HL-60 (cell line): ENCODE results near the gene HNRNPA0.

ENCODE experiments used
- DNase-seq, 2 experiments: peaks; one replicate each; pipeline ENCODE4 v3.0.0-alpha.2; 2010 to 2020; ENCODE audit warnings: low read depth in 1 of 2, low spot score in 1 of 2
- H3K27ac ChIP-seq: fragments of 250-450 bp; sonication (Bioruptor Pico); replicated peaks from 2 replicates; pipeline ENCODE4 v1.5.1; 2020; ENCODE audit warnings: mild to moderate bottlenecking, moderate library complexity
- H3K27me3 ChIP-seq: fragments of 250-450 bp; sonication (Bioruptor Pico); 2 replicates; pipeline ENCODE4 v1.5.1; 2021; ENCODE audit warnings: mild to moderate bottlenecking, moderate library complexity; ENCODE audit not compliant: insufficient read depth, poor library complexity, severe bottlenecking
- H3K4me3 ChIP-seq: replicated peaks from 2 replicates; pipeline ENCODE4 v1.5.1; 2011; ENCODE audit warnings: mild to moderate bottlenecking, control low read depth, low read length; ENCODE audit not compliant: insufficient read depth
- GABPA ChIP-seq: IDR thresholded peaks from 2 replicates; pipeline ENCODE4 v1.6.1; 2012; ENCODE audit warnings: low read depth
- POLR2AphosphoS5 ChIP-seq: IDR thresholded peaks from 2 replicates; pipeline ENCODE4 v1.6.1; 2012; ENCODE audit warnings: low read depth
- SPI1 ChIP-seq: IDR thresholded peaks from 2 replicates; pipeline ENCODE4 v1.6.1; 2012; ENCODE audit warnings: low read depth, mild to moderate bottlenecking, borderline replicate concordance
- TF ChIP-seq, protein P1 (sequence below): IDR thresholded peaks from 2 replicates; pipeline ENCODE4 v1.6.1; 2012; ENCODE audit warnings: low read depth; ENCODE audit not compliant: insufficient replicate concordance
- TF ChIP-seq, protein P2 (sequence below): IDR thresholded peaks from one replicate; pipeline ENCODE4 v1.5.1; 2011; ENCODE audit warnings: low read length, control low read depth, inconsistent platforms; ENCODE audit not compliant: insufficient read depth

HNRNPA0 gene

DNA sequence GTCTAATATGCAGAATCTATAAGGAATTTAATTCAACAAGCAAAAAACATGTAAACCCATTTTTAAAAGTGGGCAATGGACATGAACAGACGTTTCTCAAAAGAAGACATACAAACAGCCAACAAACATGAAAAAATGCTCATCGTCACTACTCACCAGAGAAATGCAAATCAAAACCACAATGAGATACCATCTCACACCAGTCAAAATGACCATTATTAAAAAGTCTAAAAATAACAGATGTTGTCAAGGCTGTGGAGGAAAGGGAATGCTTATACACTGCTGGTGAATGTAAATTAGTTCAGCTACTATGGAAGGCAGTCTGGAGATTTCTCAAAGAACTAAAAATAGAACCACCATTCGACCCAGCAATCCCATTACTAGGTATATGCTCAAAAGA lies 15.2 kb downstream of the HNRNPA0 start:
- no peak for DNase-seq

DNA sequence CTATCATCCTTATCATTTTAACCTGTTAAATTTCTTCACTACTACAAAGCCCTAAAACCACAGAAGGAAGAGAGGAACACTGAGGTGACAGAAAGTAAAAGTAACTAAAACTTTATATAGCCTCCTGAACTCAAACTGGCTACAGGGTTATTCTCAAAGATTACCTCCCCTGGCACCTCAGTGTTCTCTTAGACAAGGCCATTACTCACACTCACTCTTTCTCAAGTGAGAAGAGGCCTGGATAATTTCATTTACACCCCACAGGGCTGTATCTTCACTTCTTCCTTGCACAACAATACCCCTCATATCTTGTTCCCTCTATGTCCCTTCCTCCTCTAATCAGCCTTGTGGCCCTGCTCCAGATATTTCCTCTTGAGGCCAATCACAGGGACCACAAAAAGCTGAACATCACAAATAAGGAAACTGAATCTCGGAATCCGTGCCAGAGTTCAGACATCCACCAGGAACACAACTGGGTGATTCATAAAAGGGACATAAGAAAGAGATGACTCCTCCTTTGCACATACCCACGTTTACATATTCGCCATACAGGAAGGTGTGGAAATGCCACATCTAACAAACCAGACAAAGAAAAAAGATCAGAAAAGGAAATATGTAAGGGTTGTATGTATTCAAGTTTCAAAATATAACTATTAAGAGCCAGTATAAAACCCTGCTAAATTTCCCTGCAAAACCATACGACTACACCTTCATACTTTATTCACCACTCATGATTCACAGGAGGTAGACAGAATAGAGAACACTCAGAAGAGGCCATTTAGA lies 16.6 kb downstream of the HNRNPA0 start:
- no peak for TF ChIP-seq GABPA
- no peak for TF ChIP-seq SPI1
- TF ChIP-seq POLR2AphosphoS5: no peak
- TF ChIP-seq, protein P1, sequence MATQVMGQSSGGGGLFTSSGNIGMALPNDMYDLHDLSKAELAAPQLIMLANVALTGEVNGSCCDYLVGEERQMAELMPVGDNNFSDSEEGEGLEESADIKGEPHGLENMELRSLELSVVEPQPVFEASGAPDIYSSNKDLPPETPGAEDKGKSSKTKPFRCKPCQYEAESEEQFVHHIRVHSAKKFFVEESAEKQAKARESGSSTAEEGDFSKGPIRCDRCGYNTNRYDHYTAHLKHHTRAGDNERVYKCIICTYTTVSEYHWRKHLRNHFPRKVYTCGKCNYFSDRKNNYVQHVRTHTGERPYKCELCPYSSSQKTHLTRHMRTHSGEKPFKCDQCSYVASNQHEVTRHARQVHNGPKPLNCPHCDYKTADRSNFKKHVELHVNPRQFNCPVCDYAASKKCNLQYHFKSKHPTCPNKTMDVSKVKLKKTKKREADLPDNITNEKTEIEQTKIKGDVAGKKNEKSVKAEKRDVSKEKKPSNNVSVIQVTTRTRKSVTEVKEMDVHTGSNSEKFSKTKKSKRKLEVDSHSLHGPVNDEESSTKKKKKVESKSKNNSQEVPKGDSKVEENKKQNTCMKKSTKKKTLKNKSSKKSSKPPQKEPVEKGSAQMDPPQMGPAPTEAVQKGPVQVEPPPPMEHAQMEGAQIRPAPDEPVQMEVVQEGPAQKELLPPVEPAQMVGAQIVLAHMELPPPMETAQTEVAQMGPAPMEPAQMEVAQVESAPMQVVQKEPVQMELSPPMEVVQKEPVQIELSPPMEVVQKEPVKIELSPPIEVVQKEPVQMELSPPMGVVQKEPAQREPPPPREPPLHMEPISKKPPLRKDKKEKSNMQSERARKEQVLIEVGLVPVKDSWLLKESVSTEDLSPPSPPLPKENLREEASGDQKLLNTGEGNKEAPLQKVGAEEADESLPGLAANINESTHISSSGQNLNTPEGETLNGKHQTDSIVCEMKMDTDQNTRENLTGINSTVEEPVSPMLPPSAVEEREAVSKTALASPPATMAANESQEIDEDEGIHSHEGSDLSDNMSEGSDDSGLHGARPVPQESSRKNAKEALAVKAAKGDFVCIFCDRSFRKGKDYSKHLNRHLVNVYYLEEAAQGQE: no peak
- TF ChIP-seq, protein P2, sequence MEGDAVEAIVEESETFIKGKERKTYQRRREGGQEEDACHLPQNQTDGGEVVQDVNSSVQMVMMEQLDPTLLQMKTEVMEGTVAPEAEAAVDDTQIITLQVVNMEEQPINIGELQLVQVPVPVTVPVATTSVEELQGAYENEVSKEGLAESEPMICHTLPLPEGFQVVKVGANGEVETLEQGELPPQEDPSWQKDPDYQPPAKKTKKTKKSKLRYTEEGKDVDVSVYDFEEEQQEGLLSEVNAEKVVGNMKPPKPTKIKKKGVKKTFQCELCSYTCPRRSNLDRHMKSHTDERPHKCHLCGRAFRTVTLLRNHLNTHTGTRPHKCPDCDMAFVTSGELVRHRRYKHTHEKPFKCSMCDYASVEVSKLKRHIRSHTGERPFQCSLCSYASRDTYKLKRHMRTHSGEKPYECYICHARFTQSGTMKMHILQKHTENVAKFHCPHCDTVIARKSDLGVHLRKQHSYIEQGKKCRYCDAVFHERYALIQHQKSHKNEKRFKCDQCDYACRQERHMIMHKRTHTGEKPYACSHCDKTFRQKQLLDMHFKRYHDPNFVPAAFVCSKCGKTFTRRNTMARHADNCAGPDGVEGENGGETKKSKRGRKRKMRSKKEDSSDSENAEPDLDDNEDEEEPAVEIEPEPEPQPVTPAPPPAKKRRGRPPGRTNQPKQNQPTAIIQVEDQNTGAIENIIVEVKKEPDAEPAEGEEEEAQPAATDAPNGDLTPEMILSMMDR: no peak
- Histone ChIP-seq H3K4me3 (no peak overlapping the region), H3K27me3 (no peaks in the 10 kb centered on the region), H3K27ac (no peak overlapping the region)
- no peak for DNase-seq

More for the DNA sequence above, 15.2 kb downstream of the HNRNPA0 start:
- TF ChIP-seq SPI1 (no peak), POLR2AphosphoS5 (no peak), GABPA (no peak)
- TF ChIP-seq, protein P2: no peak
- TF ChIP-seq, protein P1: no peak
- no peaks in the 10 kb centered on the region for H3K27me3 ChIP-seq
- H3K27ac ChIP-seq: no peak overlapping the region
- no peak overlapping the region for H3K4me3 ChIP-seq

DNA sequence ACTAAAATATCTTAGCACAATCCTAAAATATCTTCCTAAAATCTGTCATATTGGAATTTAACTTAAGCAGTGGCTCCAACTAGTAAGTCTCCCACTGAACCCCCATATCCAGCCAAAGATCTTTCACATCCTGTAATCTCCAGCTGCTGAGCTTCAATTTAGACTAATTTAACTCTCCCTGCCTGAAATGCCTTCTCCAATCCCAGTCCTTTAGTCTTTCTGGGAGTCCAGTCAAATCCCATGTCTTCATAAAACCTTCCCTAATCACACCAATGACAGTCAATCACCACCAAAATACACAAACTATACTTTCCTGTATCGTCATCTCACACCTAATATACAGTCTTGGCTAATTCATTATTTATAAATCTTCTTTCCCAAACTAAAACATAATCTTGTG lies 17.7 kb downstream of the HNRNPA0 start:
- TF ChIP-seq POLR2AphosphoS5 (no peak), GABPA (no peak), SPI1 (no peak)
- TF ChIP-seq, protein P1: no peak
- TF ChIP-seq, protein P2: no peak
- H3K27ac ChIP-seq: no peak overlapping the region
- DNase-seq: no peak
- H3K4me3 ChIP-seq: no peak overlapping the region
- H3K27me3 ChIP-seq: no peaks in the 10 kb centered on the region
